ENCODE measurements around the gene SMURF1. TPM values are rescaled to one million over a fixed set of nuclear protein-coding genes. Genes with fewer than 3 reads are reported as not detected.

SMURF1 gene
- total RNA-seq (2022; extraction: Qiagen RNA extraction; ENCODE audit: low read depth): 22.0 to 28.1 TPM (median 25.9 TPM) in 5 replicates

DNA sequence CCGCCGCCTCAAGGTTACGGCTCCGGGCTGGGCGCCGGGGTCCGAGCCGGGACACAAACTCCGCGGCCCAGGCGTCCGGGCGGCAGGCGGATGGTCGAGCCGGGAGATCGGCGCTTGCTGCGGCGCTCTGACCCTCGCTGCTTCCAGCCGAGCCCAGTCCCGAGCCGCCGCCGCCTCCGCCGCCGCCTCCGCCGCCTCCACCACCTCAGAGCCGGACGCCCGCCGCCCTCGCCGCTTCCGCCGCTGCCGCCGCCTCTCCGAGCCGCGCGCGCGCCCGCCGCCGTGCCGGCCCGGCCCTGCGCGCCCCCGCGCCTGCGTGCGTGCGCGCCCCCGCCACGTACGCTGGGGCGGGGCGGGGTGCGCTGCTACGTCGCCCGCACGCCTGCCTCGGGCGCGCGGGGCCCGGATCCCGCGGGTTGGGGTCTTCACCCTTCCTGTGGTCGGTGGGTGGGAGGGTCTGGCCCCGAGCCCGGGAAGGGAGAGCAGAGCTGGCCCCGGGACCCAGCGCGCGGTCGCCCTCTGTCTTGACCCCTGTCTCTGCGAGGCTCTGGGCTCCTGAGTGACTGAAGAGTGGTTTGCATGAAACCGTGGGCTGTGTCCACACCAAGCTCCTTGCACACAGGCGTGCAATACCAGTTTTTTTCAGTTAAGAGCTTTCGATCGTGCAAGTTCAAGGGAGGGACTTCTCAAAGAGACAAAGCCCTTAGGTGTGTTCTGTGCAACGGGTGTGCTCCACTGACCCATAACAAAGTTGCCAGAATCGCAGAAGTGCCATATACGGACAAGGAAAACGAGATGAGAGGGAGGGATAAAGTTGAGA is at the start of gene SMURF1:
Gene SMURF1, minus strand, starts transcription at position 256 of the 820 bp plus-strand sequence. CDS start 328 bp downstream, outside the sequence.

Other genes with a start within 250 kb of the SMURF1 start
- gene KPNA7, start 64.0 kb upstream of the SMURF1 start, total RNA-seq (2022; extraction: Qiagen RNA extraction; ENCODE audit: low read depth): 0.85 to 1.4 TPM (median 1.2 TPM) in 5 replicates
- gene MYH16, start 128.7 kb upstream of the SMURF1 start, total RNA-seq (2022; extraction: Qiagen RNA extraction; ENCODE audit: low read depth): 0.32 to 0.70 TPM (median 0.39 TPM) in 5 replicates
- 121 to 134 TPM (median 125 TPM) in 5 replicates for gene ARPC1A, start 181.8 kb upstream of the SMURF1 start, total RNA-seq (2022; extraction: Qiagen RNA extraction; ENCODE audit: low read depth)
- 270 to 304 TPM (median 283 TPM) in 5 replicates for gene ARPC1B, start 230.6 kb upstream of the SMURF1 start, total RNA-seq (2022; extraction: Qiagen RNA extraction; ENCODE audit: low read depth)

Measured in A549 treated with GW870086 at 1 μM for 4 hours (cell line).